22Rv1 (cell line): ENCODE results near the gene COL8A1.

ENCODE experiments used
- ZFX ChIP-seq: fragments of 450-650 bp; IDR thresholded peaks from 2 replicates; pipeline ENCODE4 v1.6.1; 2017; ENCODE audit warnings: antibody characterized with exemption, borderline replicate concordance
- TF ChIP-seq, protein P1 (sequence below): fragments of 450-650 bp; IDR thresholded peaks from 2 replicates; pipeline ENCODE4 v1.5.1; 2017; ENCODE audit warnings: mild to moderate bottlenecking

DNA sequence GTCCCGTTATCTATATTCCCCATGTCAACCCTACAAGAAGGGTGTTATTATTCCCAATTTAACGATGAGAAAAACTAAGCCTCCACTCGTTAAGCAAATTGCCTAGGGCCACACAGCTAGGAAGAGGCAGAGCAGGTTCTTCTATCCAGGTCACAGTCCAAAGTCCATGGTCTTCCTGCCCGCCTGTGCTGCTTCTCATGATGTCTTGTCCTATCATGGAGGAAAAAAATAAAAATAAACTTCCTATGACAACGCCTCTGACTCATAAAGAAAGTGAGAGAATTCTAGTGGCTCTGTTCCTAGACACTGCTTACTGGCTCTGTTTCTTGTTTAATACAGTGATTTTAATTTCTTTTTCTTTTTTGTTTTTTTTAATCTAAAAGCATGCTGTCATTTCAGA lies 9.7 kb downstream of the COL8A1 start:
- TF ChIP-seq, protein P1, sequence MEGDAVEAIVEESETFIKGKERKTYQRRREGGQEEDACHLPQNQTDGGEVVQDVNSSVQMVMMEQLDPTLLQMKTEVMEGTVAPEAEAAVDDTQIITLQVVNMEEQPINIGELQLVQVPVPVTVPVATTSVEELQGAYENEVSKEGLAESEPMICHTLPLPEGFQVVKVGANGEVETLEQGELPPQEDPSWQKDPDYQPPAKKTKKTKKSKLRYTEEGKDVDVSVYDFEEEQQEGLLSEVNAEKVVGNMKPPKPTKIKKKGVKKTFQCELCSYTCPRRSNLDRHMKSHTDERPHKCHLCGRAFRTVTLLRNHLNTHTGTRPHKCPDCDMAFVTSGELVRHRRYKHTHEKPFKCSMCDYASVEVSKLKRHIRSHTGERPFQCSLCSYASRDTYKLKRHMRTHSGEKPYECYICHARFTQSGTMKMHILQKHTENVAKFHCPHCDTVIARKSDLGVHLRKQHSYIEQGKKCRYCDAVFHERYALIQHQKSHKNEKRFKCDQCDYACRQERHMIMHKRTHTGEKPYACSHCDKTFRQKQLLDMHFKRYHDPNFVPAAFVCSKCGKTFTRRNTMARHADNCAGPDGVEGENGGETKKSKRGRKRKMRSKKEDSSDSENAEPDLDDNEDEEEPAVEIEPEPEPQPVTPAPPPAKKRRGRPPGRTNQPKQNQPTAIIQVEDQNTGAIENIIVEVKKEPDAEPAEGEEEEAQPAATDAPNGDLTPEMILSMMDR: no peak
- TF ChIP-seq ZFX: no peak
